Colon (tissue), 2 donors: Measurements from ENCODE around the gene IQCK.

Experiments
- FAIRE-seq: peaks from 2 replicates; lab custom pipeline; 2012; peaks lifted over from hg19 to GRCh38; lab: Jason Lieb, UNC
- donor health status: control.
- donor health status: control.

IQCK gene

DNA sequence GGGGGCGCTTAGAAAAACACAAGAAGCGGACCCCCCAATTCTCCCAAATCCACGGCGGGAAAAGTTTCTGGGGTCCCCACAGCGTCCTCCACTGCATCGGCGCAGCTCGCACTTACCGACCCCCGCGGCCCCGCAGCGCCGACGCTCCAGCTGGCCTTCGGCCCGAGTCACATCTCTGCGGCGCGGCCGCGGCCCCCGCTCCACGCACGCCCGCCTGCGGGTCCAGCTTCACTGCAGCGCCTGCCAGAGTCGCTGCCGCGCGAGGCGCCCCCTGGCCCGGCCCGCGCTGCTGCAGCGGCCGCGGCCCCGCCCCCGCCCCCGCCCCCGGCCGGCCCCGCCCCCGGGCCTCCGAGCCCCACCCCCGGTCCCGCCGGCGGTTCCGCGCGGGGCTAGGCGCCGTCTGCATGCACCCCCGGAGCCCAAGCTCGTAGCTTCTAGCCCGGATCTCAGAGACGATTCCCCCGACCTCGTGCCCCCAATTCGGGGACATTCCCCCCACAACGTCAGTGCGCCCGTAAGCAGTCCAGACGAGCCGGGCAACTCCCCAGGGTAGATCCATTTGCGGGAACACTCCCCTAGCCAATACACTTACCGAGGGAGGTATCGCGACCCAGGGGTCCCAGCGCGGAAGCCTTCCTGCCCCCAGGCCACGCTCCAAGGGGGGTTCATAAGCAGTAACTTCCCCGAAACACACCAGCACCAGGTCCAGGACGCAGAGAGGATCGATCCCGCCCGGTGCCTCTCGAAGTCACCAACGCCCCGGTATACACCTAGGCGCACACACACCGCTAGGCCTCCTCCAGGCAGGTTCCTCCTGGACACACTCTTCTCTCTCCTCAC is 166.8 kb downstream of the IQCK start, which contains the start of gene GPRC5B:
TSS of gene GPRC5B (minus strand) at position 238 of the 840 bp plus-strand sequence. CDS start 12,003 bp downstream, outside the sequence.
- no peak for FAIRE-seq

- no peak for FAIRE-seq
Observed at GRCh38 chr16:19885451-19886072, 167.5 kb downstream of the IQCK start.

- no peak for FAIRE-seq
Observed at GRCh38 chr16:19886073-19886941, 168.2 kb downstream of the IQCK start.

DNA sequence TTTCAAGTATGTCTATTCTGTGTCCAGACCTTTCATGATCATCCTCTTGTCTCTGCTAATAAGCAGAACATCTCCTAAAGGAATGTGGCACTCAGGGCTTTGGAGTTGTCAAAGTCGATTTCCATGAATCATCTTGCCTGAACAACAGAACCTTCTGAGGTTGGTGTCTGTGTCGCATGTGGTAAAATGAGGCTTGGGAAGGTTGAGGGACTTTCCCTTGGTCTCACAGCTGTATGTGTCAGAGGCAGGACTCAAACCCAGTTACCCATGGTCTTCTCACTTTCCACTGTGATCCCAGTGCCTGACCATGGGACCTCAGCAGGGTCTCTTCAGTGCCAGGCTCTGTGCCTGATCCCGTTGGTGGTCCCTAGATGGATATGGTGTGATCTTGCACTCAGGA is 170.8 kb downstream of the IQCK start:
- FAIRE-seq = no peak

DNA sequence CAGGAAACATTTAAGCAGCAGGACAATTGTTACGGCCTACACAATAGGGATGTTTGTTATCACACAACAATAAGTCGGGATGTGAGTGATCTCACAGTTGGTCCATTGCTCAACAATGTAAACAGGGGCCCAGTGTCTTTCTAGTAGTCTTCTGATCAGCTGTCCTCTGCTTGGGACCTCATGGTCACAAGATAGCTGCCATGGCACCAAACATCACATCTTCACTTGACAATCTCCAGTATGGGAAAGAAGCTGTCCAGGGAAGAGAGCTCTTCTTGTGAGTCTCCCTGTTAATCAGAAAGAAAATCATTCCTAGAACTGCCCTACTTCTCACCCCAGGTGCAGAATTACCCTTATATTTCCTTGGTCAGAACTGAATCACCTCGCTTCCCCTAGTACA is 172.8 kb downstream of the IQCK start:
- no peak for FAIRE-seq

GRCh38 chr16:19892902-19893301 is 174.8 kb downstream of the IQCK start:
- FAIRE-seq = no peak

- FAIRE-seq = no peak
Observed at GRCh38 chr16:19894586-19894985, 176.5 kb downstream of the IQCK start.

GRCh38 chr16:19896951-19897350 is 178.9 kb downstream of the IQCK start:
- FAIRE-seq = no peak

DNA sequence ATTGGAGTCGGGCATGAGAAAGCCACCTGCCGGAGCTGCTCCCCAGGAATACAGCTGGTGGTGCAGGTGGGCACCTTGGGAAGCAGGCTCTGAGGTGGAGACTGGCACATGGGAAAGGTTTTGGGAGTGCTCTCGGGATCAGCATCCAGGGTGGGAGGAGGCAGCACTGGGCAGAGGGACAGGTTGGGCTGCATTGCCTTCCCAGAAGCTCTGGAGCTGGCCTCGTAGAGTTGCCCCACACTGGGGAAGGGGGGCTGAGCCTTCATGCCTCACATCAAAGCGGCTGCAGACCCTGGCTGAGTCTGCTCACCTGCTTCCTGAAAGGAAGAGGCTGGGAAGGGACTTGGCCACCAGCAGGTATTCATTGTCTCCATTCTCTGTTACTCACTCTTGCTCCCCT is 180.1 kb downstream of the IQCK start:
- no peak for FAIRE-seq

GRCh38 chr16:19898924-19899604 is 181.0 kb downstream of the IQCK start:
- FAIRE-seq = no peak

GRCh38 chr16:19899605-19899955 is 181.5 kb downstream of the IQCK start:
- no peak for FAIRE-seq

DNA sequence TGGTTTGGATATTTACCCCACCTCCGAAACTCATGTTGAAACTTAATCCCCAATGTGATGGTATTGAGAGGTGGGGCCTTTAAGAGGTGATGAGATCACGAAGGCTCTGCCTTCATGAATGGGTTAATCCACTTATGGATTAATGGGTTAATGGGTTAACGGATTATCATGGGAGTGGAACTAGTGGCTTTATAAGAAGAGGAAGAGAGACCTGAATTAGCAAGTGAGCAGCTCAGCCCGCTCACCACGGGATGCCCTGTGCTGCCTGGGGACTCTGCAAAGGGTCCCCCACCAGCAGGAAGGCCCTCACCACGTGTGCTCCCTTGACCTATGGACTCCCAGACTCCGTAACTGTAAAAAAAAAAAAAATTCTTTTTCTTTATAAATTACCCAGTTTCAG is 183.1 kb downstream of the IQCK start:
- no peak for FAIRE-seq

DNA sequence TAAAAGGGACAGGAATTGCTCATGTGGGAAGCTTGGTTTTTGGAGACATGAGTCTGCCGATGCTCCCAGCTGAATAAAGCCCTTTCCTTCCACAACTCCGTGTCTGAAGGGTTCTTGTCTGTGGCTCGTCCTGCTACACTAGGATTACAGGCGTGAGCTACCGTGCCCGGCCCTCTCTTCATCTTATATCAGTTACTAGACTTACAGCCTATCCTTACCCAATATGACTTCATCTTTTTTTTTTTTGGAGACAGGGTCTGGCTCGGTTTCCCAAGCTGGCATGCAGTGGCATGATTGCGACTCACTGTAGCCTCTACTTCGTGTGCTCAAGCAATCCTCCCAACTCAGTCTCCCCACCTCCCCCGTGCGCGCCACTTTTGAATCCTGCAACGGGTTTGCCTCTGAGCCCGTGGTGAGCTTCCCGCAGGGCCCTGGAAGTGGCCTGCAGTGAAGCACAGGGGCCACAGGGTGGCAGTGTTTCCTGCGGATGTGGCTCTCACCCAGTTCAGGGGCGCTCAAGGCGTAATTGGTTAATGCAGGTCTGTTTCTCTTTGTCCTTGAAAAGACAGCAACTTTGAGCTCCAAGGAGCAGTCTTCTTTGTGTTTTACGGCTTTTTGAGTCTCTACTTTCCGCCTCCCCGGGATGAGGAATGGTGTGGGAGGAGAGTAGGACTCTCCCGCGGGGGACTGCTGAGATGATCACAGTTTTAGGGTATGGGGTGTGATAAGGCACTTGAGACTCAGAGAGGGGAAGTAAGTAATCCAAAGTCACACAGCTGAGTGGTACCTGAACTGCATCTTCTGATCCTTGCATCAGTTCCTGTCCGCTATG is 189.3 kb downstream of the IQCK start:
- FAIRE-seq = no peak
